Tibial nerve (tissue), 4 donors: Measurements from ENCODE around the gene PADI1.

ENCODE experiments used
- EP300 ChIP-seq, 2 donors: sonication (generic); formaldehyde crosslinking; IDR thresholded peaks; one replicate each; pipeline ENCODE4 v1.6.1; 2017; ENCODE audit warnings: antibody characterized with exemption in 2 of 2, mild to moderate bottlenecking in 1 of 2
- TF ChIP-seq, protein P1 (sequence below), 5 experiments: fragments of 200-600 bp in 3 of 5; fragments of 450-650 bp in 2 of 5; sonication (generic) in 3 of 5; IDR thresholded peaks; one replicate each; pipeline ENCODE4 v1.5.1; 2016 to 2019; ENCODE audit warnings: antibody characterized with exemption in 5 of 5, mild to moderate bottlenecking in 3 of 5, moderate library complexity in 2 of 5

DNA sequence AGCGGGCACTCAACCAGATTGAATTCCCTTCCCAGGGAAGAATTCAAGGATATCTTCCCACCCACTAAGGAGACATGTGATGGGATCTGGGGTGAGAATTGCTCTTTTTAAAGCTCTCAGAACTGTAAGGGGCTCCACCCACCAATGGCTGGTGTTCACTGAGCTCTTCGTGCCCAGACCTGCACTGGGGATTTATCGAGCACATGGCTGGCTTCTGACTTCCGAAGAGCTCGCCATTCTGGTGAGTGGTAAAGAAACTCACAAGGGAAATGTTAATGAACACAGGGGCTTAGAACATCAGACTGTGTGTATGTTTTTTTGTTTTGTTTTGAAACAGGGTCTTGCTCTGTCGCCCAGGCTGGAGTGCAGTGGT lies 53.8 kb downstream of the PADI1 start:
- TF ChIP-seq, protein P1, sequence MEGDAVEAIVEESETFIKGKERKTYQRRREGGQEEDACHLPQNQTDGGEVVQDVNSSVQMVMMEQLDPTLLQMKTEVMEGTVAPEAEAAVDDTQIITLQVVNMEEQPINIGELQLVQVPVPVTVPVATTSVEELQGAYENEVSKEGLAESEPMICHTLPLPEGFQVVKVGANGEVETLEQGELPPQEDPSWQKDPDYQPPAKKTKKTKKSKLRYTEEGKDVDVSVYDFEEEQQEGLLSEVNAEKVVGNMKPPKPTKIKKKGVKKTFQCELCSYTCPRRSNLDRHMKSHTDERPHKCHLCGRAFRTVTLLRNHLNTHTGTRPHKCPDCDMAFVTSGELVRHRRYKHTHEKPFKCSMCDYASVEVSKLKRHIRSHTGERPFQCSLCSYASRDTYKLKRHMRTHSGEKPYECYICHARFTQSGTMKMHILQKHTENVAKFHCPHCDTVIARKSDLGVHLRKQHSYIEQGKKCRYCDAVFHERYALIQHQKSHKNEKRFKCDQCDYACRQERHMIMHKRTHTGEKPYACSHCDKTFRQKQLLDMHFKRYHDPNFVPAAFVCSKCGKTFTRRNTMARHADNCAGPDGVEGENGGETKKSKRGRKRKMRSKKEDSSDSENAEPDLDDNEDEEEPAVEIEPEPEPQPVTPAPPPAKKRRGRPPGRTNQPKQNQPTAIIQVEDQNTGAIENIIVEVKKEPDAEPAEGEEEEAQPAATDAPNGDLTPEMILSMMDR (IDR thresholded peaks at IDR 0.05) = no peak
- TF ChIP-seq EP300 (IDR thresholded peaks at IDR 0.05) = no peak
